KMS-11 (cell line): ENCODE results near the gene NEU1.

Experiments
- H2AFZ ChIP-seq: fragments of 200-600 bp; sonication (generic); 2 replicates; pipeline ENCODE4 v1.6.1; 2016; ENCODE audit warnings: antibody characterized with exemption, mixed run types, low read depth
- H3K27ac ChIP-seq: fragments of 200-600 bp; sonication (generic); 2 replicates; pipeline ENCODE4 v1.6.1; 2016; ENCODE audit warnings: mild to moderate bottlenecking, mixed run types
- H3K27me3 ChIP-seq: fragments of 200-600 bp; sonication (generic); 2 replicates; pipeline ENCODE4 v1.6.1; 2017; ENCODE audit warnings: mild to moderate bottlenecking, low read depth, mixed run types, moderate library complexity; ENCODE audit not compliant: insufficient read depth
- H3K36me3 ChIP-seq: fragments of 200-600 bp; sonication (generic); 2 replicates; pipeline ENCODE4 v1.6.1; 2017; ENCODE audit warnings: mild to moderate bottlenecking, mixed run types; ENCODE audit not compliant: insufficient read depth
- H3K4me1 ChIP-seq: fragments of 200-600 bp; sonication (generic); 2 replicates; pipeline ENCODE4 v1.6.1; 2016; ENCODE audit warnings: mild to moderate bottlenecking, low read depth, mixed run types; ENCODE audit not compliant: poor library complexity, severe bottlenecking
- H3K4me2 ChIP-seq: fragments of 200-600 bp; sonication (generic); 2 replicates; pipeline ENCODE4 v1.7.0; 2016; ENCODE audit warnings: mild to moderate bottlenecking, mixed run types
- H3K4me3 ChIP-seq: fragments of 200-600 bp; sonication (generic); IDR thresholded peaks from 2 replicates; pipeline ENCODE4 v1.6.1; 2017; ENCODE audit warnings: low read depth, low read length, mixed read lengths; ENCODE audit not compliant: insufficient read depth
- H3K79me2 ChIP-seq: fragments of 200-600 bp; sonication (generic); 2 replicates; pipeline ENCODE4 v1.6.1; 2016; ENCODE audit warnings: low read depth, mixed run types; ENCODE audit not compliant: insufficient read depth
- H3K9ac ChIP-seq: fragments of 200-600 bp; sonication (generic); 2 replicates; pipeline ENCODE4 v1.6.1; 2016; ENCODE audit warnings: mild to moderate bottlenecking, mixed run types
- H4K20me1 ChIP-seq: fragments of 200-600 bp; sonication (generic); 2 replicates; pipeline ENCODE4 v1.6.1; 2016; ENCODE audit warnings: mild to moderate bottlenecking, mixed run types; ENCODE audit not compliant: insufficient read depth
- TF ChIP-seq, protein P1 (sequence below): fragments of 200-600 bp; sonication (generic); conservative IDR thresholded peaks from 2 replicates; pipeline ENCODE4 v1.6.1; 2017; ENCODE audit warnings: low read depth, mild to moderate bottlenecking, antibody characterized with exemption, low read length, moderate library complexity, mixed read lengths

NEU1 gene

DNA sequence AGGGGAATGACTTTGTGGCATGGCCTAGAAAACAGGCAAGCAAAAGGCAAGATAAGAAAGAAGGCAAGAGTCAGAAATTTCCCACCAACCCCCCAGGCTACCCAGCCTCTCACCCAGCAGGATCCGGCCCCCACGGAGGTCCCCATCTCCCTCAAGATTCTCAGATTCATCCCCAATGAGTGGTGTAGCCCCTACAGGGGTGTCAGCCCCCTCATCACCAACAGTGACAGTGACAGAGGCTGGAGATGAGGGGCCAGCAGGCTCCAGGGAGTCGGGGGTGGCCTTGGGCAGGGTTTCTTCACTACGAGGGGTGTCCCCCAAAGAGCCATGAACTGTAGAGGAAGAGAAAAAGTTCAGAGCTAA is 33.9 kb upstream of the NEU1 start:
- Histone ChIP-seq H3K4me3 (no peak overlapping the region), H3K9ac (peak overlapping the region; percentile 63; the same call in 1 of the 2 replicates), H3K27ac (peak overlapping the region; percentile 30; the same call in 1 of the 2 replicates), H4K20me1 (no peaks in the 10 kb centered on the region), H3K79me2 (peaks cover 14% of the 10 kb centered on the region), H2AFZ (peak overlapping the region; percentile 59; the same call in 1 of the 2 replicates), H3K27me3 (no peaks in the 10 kb centered on the region), H3K36me3 (no peaks in the 10 kb centered on the region; the same call in 1 of the 2 replicates), H3K4me1 (peaks cover 37% of the 10 kb centered on the region), H3K4me2 (peak overlapping the region; percentile 88)
- TF ChIP-seq, protein P1, sequence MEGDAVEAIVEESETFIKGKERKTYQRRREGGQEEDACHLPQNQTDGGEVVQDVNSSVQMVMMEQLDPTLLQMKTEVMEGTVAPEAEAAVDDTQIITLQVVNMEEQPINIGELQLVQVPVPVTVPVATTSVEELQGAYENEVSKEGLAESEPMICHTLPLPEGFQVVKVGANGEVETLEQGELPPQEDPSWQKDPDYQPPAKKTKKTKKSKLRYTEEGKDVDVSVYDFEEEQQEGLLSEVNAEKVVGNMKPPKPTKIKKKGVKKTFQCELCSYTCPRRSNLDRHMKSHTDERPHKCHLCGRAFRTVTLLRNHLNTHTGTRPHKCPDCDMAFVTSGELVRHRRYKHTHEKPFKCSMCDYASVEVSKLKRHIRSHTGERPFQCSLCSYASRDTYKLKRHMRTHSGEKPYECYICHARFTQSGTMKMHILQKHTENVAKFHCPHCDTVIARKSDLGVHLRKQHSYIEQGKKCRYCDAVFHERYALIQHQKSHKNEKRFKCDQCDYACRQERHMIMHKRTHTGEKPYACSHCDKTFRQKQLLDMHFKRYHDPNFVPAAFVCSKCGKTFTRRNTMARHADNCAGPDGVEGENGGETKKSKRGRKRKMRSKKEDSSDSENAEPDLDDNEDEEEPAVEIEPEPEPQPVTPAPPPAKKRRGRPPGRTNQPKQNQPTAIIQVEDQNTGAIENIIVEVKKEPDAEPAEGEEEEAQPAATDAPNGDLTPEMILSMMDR, result no peak

DNA sequence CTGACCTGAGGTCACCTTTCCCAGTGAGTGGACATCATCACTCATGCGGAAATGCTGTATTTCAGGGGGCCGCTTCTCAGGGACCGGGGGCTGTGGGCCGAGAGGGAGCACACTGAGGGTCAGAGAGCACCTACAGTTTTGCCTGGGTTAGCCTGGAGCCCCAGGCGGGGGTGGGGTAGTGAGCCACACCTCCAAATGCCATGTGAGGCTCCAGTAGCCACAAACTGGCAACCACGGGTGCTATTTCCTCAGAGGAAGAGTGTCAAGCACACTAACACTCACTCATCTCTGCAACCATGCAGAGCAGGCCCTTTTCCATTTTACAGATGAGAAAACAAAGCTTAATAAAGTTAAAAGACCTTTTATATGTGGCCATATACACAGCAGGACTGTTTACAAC is 30.2 kb upstream of the NEU1 start:
- Histone ChIP-seq H3K4me3 (no peak overlapping the region), H3K4me2 (no peak overlapping the region; the same call in 1 of the 2 replicates), H3K4me1 (peaks cover 30% of the 10 kb centered on the region), H3K27ac (no peak overlapping the region), H3K9ac (no peak overlapping the region), H4K20me1 (no peaks in the 10 kb centered on the region), H2AFZ (no peak overlapping the region), H3K36me3 (no peaks in the 10 kb centered on the region; the same call in 1 of the 2 replicates), H3K27me3 (no peaks in the 10 kb centered on the region), H3K79me2 (peaks cover 10% of the 10 kb centered on the region)
- TF ChIP-seq, protein P1, result no peak

DNA sequence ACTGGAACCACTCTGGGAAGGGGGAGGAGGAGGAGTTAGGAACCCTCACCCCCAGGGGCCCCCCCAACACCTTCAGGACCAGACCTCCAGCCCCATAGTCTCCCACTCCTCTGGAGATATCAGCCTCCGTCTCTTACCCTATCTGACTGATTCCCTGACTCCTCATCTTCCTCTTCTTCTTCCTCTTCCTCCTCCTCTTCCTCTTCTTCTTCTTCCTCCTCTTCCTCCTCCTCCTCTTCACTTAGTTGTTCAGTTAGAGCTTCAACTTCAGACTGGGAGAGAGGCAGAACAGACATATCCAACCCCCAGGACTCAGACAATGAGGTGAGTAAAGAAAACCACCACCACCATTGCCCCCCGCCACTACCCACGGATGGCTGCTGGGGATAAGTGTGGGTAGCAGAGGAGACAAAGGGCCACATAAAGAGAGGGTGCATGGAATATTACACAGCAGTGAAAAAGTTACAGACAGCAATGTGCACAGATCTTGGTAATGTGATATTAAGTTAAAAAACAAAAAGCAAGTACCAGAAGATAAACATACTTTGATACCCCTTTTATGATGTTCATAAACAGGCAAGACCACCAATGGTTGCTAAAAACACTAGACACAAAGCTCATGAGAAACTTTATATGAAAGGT is 26.8 kb upstream of the NEU1 start:
- H3K27me3 ChIP-seq, result no peaks in the 10 kb centered on the region
- H3K79me2 ChIP-seq, result no peaks in the 10 kb centered on the region
- no peaks in the 10 kb centered on the region for H3K36me3 ChIP-seq
- peaks cover 11% of the 10 kb centered on the region for H3K4me1 ChIP-seq
- no peak overlapping the region for H3K4me3 ChIP-seq
- no peak overlapping the region for H3K4me2 ChIP-seq
- H4K20me1 ChIP-seq, result no peaks in the 10 kb centered on the region
- no peak overlapping the region for H2AFZ ChIP-seq
- TF ChIP-seq, protein P1, result no peak
- H3K27ac ChIP-seq, result no peak overlapping the region
- no peak overlapping the region for H3K9ac ChIP-seq

DNA sequence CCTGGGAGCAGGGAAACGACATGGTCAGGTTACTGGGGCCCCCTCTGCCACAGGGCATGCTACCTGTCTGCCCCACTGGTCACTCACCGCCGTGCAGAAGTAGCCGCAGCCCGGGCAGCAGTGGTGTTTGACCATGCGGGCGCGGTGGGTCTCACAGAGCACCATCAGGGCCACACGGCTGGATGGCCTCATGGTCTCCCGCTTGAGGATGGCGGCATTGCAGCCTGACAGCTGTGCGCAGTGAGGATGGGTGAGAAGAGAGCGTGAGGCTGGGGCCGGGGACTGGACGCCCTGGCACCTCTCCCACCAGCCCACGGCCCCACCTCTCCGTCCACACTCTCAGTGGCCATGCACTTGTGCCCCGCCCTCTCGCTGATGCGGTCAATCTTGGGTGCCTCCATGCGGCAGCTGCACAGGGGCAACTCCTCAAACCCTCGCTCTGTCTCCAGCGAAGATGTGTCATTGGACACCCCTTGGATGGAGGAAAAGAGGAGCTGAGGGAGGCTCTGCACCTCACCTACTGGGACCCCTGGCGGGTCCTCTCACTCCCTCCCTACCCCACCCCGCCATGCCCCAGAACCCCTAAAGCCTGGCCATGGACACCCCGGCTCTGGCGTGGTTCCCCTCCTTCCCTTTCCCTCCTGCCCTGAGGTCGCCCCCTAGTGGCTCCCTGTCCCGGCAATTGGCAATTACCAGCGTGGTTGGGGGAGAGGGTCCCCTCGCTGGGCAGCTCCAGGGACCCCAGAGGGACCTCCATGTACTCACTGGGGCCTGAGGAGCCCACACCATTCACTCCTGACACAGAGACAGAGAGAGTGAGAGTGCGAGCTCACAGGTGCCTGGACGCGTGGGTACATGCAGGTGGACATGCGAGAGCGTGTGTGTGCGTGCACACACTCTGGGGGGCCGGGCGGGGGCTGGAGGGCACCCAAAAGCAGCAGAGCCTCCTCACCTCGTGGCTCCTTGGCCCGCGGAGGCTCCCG is 25.9 kb upstream of the NEU1 start:
- no peak overlapping the region for H3K4me2 ChIP-seq
- H3K27ac ChIP-seq, result no peak overlapping the region
- no peak overlapping the region for H3K4me3 ChIP-seq
- H4K20me1 ChIP-seq, result no peaks in the 10 kb centered on the region
- TF ChIP-seq, protein P1, result peak; percentile 83
- no peaks in the 10 kb centered on the region for H3K36me3 ChIP-seq
- H3K9ac ChIP-seq, result no peak overlapping the region
- H3K27me3 ChIP-seq, result no peaks in the 10 kb centered on the region
- H3K79me2 ChIP-seq, result no peaks in the 10 kb centered on the region
- no peak overlapping the region for H2AFZ ChIP-seq
- peaks cover 9% of the 10 kb centered on the region for H3K4me1 ChIP-seq
